Diencephalon (tissue), 1 donor: ENCODE data around the gene PIN4. TPM values are rescaled to one million over a fixed set of nuclear protein-coding genes. Genes with fewer than 3 reads are reported as not detected.

Experiments used
- total RNA-seq: library from RNA; depleted of rRNA; stranded (reverse); fragments of >200 nt; gene quantifications from one replicate; pipeline ENCODE4 v1.2.3, GENCODE V29; 2014

Gene PIN4
- 17.1 TPM for total RNA-seq

DNA sequence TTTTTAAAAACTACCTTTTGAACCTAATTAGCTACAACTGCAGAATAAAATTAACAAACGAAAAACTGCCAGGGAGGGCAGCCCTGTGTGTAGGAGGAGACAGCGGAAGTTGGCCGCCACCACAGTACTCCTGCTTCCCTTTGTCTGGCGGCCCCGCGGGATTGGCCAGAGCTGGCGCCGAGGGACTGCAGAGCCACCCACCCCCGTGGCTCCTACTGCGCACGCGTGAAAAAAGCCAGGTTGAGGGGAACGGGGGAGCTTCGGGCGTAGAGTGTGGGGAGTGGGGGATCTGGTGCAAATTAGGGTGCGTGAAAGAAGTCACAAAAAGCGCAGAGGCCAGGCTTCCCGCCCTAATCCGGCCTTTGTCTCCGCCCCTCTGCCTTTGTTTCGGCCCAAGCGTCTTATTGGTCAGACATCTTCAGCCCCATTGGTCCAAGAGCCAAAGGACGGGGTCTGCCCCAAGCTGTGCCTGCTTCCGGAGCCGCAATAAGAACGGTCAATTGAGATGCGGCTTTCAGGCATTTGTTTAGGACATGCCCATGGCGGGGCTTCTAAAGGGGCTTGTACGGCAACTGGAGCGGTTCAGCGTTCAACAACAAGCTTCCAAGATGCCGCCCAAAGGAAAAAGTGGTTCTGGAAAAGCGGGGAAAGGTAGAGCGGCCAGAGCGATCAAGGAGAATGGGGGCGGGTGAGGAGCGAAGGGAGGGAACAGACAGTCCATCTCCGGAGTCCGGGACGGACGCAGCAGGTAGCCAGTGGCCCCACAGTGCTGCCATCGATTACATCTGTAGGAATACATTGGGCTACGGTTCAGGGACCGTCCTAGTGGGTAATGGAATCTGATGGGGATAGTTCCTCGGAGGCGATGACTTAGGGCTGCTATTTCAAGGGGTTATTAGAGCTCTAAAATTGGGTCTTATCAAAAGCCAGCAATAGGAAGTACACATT, at the start of gene PIN4:
Gene PIN4, plus strand, starts transcription at position 580 of the 948 bp plus-strand sequence. Its CDS starts 29 bp downstream, at position 609.

DNA sequence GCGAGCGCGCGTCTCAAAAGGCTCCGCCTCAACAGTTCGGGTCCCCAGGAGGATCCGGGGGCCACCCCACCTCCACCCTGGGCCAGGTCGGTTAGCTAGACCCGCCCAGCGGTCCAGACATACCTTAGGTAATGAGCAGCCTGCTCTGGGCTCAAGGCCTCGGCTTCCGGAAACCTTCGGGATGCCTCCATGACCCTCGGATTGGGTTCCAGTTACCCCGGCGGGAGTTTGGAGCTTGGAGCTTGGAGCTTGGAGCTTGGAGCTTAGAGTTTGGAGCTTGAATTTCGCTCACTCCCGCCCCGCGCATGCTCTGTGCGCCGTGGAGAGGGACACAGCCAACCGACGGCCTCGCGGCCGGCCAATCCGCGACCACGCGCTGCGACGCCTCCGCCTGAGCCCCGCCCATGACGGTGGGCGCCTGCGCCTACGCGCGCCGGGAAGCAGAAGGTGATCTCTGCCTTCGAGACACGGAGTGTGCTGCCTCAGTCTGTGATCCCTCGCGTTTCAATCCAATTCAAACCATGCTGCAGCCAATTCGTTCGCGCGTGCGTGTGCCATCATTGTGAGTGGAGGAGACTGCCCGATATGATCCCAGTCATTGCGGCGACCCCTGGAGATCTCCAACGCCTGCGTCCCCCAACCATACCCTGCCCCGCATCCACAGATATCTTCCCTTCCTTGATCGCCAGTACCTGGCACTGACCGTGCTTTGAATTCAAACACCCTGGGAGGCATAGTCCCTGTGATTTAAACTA, 57.3 kb downstream of the PIN4 start, which contains the start of gene ERCC6L:
Gene ERCC6L, minus strand, starts transcription at position 307 of the 755 bp plus-strand sequence. Its CDS starts 116 bp downstream, at position 191.

Other genes with a start within 250 kb of the PIN4 start
- gene RTL5, start 49.8 kb upstream of the PIN4 start, total RNA-seq: 9.2 TPM
- 1.4 TPM for gene ERCC6L, start 57.3 kb downstream of the PIN4 start, total RNA-seq
- 825 TPM for gene RPS4X, start 95.5 kb downstream of the PIN4 start, total RNA-seq
- 9.7 TPM for gene CITED1, start 124.2 kb downstream of the PIN4 start, total RNA-seq